Hematopoietic multipotent progenitor cell treated with erythropoietin and hydrocortisone succinate and interleukin-3 and kit ligand, for 17 days (in vitro differentiated cells): ENCODE results near the gene BCAS3.

Experiments
- DNase-seq: peaks from one replicate; pipeline ENCODE4 v3.0.0-alpha.2; 2015; ENCODE audit warnings: low spot score

Gene BCAS3

GRCh38 chr17:61363601-61364462, 686.2 kb downstream of the BCAS3 start:
- no peak for DNase-seq

- DNase-seq = no peak
Observed at GRCh38 chr17:61364463-61364846, 686.8 kb downstream of the BCAS3 start.

GRCh38 chr17:61366076-61366714, 688.5 kb downstream of the BCAS3 start:
- no peak for DNase-seq

- no peak for DNase-seq
Observed at GRCh38 chr17:61366715-61367413, 689.2 kb downstream of the BCAS3 start.

GRCh38 chr17:61368049-61368831, 690.6 kb downstream of the BCAS3 start:
- no peak for DNase-seq

- no peak for DNase-seq
Observed at GRCh38 chr17:61368832-61369450, 691.3 kb downstream of the BCAS3 start.

- DNase-seq = no peak
Observed at GRCh38 chr17:61369751-61370150, 692.1 kb downstream of the BCAS3 start.

GRCh38 chr17:61371179-61371578, 693.5 kb downstream of the BCAS3 start:
- no peak for DNase-seq

GRCh38 chr17:61371606-61372005, 694.0 kb downstream of the BCAS3 start:
- no peak for DNase-seq

- DNase-seq = no peak
Observed at GRCh38 chr17:61372436-61372835, 694.8 kb downstream of the BCAS3 start.

GRCh38 chr17:61376931-61377838, 699.5 kb downstream of the BCAS3 start:
- DNase-seq = no peak

GRCh38 chr17:61378658-61379456, 701.2 kb downstream of the BCAS3 start:
- DNase-seq = no peak

- DNase-seq = no peak
Observed at GRCh38 chr17:61379457-61380216, 702.0 kb downstream of the BCAS3 start.

- no peak for DNase-seq
Observed at GRCh38 chr17:61380217-61380835, 702.7 kb downstream of the BCAS3 start.

- no peak for DNase-seq
Observed at GRCh38 chr17:61380836-61381525, 703.3 kb downstream of the BCAS3 start.

GRCh38 chr17:61381537-61381936, 703.9 kb downstream of the BCAS3 start:
- DNase-seq = no peak

GRCh38 chr17:61382796-61383688, 705.4 kb downstream of the BCAS3 start:
- no peak for DNase-seq
